Hepatocyte (in vitro differentiated cells): ENCODE results near the gene NELFA. TPM values are rescaled to one million over a fixed set of nuclear protein-coding genes. Genes with fewer than 3 reads are reported as not detected.

ENCODE experiments used
- DNase-seq: peaks from one replicate; pipeline ENCODE4 v3.0.0-alpha.2; 2016; ENCODE audit warnings: low spot score
- H2AFZ ChIP-seq: fragments of 200-600 bp; sonication (generic); 2 replicates; pipeline ENCODE4 v1.6.0; 2016; ENCODE audit warnings: antibody characterized with exemption, mild to moderate bottlenecking
- H3K27ac ChIP-seq: fragments of 200-600 bp; sonication (generic); 2 replicates; pipeline ENCODE4 v1.5.1; 2016; ENCODE audit warnings: mild to moderate bottlenecking
- H3K27me3 ChIP-seq: fragments of 200-600 bp; sonication (generic); 2 replicates; pipeline ENCODE4 v1.6.1; 2016
- H3K36me3 ChIP-seq: fragments of 200-600 bp; sonication (generic); replicated peaks from 2 replicates; pipeline ENCODE4 v1.5.1; 2016; ENCODE audit warnings: low read depth; ENCODE audit not compliant: insufficient read depth
- H3K4me1 ChIP-seq: fragments of 200-600 bp; sonication (generic); 2 replicates; pipeline ENCODE4 v1.5.1; 2016; ENCODE audit warnings: mild to moderate bottlenecking, moderate library complexity; ENCODE audit not compliant: insufficient read depth
- H3K4me2 ChIP-seq: fragments of 200-600 bp; sonication (generic); 2 replicates; pipeline ENCODE4 v1.6.0; 2016
- H3K4me3 ChIP-seq: fragments of 200-600 bp; sonication (generic); 2 replicates; pipeline ENCODE4 v1.5.1; 2016; ENCODE audit warnings: mild to moderate bottlenecking
- H3K79me2 ChIP-seq: fragments of 200-600 bp; sonication (generic); 2 replicates; pipeline ENCODE4 v1.6.0; 2017; ENCODE audit warnings: mild to moderate bottlenecking
- H3K9me2 ChIP-seq: fragments of 200-600 bp; sonication (generic); replicated peaks from 2 replicates; pipeline ENCODE4 v1.6.0; 2017; ENCODE audit warnings: mild to moderate bottlenecking; ENCODE audit not compliant: insufficient read depth
- H3K9me3 ChIP-seq: fragments of 200-600 bp; sonication (generic); 2 replicates; pipeline ENCODE4 v1.5.1; 2016; ENCODE audit warnings: low read depth, mild to moderate bottlenecking
- H4K20me1 ChIP-seq: fragments of 200-600 bp; sonication (generic); 2 replicates; pipeline ENCODE4 v1.6.0; 2016; ENCODE audit warnings: mild to moderate bottlenecking; ENCODE audit not compliant: insufficient read depth, poor library complexity, severe bottlenecking
- EZH2 ChIP-seq: fragments of 200-600 bp; sonication (generic); IDR thresholded peaks from 2 replicates; pipeline ENCODE4 v1.6.1; 2016; ENCODE audit warnings: antibody characterized with exemption, mild to moderate bottlenecking, borderline replicate concordance
- EZH2phosphoT487 ChIP-seq: fragments of 200-600 bp; sonication (generic); IDR thresholded peaks from one replicate; pipeline ENCODE4 v1.6.1; 2018; ENCODE audit warnings: antibody characterized with exemption, mild to moderate bottlenecking, low read depth, moderate library complexity; ENCODE audit not compliant: unreplicated experiment, severe bottlenecking
- WGBS: methylation state at CpG from one replicate; pipeline ENCODE4 v1.1.6; 2016; ENCODE audit warnings: low lambda C conversion rate; ENCODE audit errors: missing lambda C conversion rate; 5-methylcytosine and 5-hydroxymethylcytosine counted together
- polyA plus RNA-seq: library from polyadenylated mRNA; unstranded; fragments of >200 nt; fragmentation: Nextera tagmentation; extraction: Ambion mirVana; gene quantifications from 2 replicates; pipeline ENCODE4 v1.2.1, GENCODE V29; 2016
- total RNA-seq: library from RNA; depleted of rRNA; stranded (reverse); fragments of >200 nt; gene quantifications from 2 replicates; pipeline ENCODE4 v1.2.3, GENCODE V29; 2014
- TF ChIP-seq, protein P1 (sequence below): fragments of 200-600 bp; sonication (generic); IDR thresholded peaks from 2 replicates; pipeline ENCODE4 v1.5.1; 2016; ENCODE audit warnings: antibody characterized with exemption, mild to moderate bottlenecking; ENCODE audit not compliant: poor library complexity

Gene NELFA
- total and polyA plus RNA-seq, 2 experiments from 2014 or later = 21.4 to 46.2 TPM

DNA sequence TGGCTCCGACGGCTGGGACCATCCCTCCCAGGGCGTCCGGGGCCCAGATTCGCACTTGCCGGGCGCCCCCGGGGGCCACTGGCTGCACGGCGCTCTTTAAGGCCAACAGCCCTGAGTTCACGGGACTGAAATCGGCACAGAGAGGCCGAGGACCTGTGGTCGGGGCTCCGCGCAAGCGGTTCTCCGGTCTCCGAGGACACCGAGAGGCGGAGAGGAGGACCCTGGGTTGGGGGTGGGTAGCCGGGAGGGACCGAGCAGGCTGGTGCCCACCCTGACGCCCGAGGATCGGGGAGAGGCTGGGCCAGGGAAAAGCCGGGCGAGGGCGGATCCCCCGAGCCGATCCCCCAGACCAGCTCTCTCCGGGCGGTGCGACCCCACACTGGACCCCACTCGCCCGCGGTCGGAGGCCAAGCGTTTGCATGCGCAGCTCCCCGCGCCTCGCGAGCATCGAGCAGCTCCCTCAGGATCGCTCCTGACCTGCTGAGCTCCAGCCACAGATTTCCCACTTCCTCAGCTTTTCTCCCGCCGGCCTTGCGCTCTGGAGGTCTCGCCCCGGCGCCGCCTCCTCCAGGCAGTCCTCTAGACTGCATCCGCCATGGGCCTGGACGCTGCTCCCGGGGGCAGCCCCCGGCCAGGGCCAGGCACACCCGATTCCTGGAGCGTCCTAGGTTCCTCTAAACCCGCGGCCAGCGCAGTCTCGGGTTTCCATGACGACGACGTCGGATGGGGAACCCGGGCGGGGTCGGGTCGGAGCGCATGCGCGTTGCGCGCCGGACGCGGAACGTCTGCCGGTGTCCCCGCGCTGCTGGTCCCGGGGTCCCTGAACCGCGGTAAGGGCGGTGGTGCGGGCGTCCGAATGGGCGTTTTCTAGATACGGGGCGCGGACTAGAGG is 32.7 kb upstream of the NELFA start:
- Histone ChIP-seq H3K27ac (no peak overlapping the region), H3K4me2 (peak overlapping the region; percentile 99), H3K4me3 (peak overlapping the region; percentile 99), H3K9me3 (no peaks in the 10 kb centered on the region), H3K9me2 (no peaks in the 10 kb centered on the region), H3K79me2 (no peaks in the 10 kb centered on the region), H3K27me3 (peaks cover 26% of the 10 kb centered on the region), H4K20me1 (no peaks in the 10 kb centered on the region), H3K36me3 (no peaks in the 10 kb centered on the region), H3K4me1 (peaks cover 10% of the 10 kb centered on the region), H2AFZ (peak overlapping the region; percentile 98)
- DNase-seq = peak; percentile 91
- WGBS = 2% methylated on average over 68 of the region's 94 CpGs
- peak; percentile 58 for TF ChIP-seq EZH2
- no peak for TF ChIP-seq EZH2phosphoT487

DNA sequence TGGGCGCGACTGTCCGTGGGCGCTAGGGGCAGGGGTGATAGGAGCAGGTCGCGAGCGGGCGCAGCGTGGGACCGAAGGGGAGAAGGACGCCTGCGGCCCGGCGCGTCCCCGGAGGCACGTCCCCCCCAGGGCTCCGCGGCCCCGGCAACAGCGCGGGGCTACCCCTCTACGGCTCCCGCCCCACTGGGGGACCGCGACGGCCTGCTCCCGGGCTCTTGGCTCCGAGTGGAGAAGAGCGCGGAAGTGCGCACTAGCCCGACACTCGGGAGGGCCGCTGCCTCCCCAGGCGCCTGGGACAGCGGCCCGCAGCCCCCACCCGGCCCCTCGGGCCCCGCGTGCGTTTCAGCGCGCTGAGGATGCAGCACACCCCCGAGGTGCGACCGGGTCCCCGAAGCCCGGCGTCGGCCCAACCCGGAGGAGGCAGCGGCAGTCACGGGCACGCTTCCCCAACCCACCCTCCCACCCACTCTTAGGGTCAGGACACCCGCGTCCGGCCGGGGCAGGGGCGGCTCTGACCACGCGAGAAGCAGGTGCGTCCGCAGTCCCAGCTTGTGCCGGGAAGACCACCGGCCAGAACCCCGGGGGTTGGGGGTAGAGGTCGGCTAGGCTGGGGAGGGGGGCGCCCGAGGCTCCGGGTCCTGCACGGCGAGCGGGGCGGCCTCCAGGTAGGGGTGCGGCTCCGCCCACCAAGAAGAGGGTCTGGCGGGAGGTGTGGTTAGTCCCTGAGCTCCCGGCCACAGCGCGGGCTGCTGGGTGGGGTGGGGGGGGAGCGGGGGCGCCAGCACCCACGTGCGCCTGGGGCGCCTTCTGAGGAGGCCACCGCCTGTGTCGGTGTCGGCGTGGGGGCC is 31.8 kb upstream of the NELFA start:
- no peaks in the 10 kb centered on the region for H3K79me2 ChIP-seq
- H4K20me1 ChIP-seq = no peaks in the 10 kb centered on the region
- no peak for DNase-seq
- H2AFZ ChIP-seq = peak overlapping the region; percentile 98
- no peaks in the 10 kb centered on the region for H3K9me2 ChIP-seq
- H3K4me3 ChIP-seq = peak overlapping the region; percentile 99
- no peak overlapping the region for H3K27ac ChIP-seq
- H3K36me3 ChIP-seq = no peaks in the 10 kb centered on the region
- peak; percentile 48 for TF ChIP-seq EZH2
- TF ChIP-seq, protein P1, sequence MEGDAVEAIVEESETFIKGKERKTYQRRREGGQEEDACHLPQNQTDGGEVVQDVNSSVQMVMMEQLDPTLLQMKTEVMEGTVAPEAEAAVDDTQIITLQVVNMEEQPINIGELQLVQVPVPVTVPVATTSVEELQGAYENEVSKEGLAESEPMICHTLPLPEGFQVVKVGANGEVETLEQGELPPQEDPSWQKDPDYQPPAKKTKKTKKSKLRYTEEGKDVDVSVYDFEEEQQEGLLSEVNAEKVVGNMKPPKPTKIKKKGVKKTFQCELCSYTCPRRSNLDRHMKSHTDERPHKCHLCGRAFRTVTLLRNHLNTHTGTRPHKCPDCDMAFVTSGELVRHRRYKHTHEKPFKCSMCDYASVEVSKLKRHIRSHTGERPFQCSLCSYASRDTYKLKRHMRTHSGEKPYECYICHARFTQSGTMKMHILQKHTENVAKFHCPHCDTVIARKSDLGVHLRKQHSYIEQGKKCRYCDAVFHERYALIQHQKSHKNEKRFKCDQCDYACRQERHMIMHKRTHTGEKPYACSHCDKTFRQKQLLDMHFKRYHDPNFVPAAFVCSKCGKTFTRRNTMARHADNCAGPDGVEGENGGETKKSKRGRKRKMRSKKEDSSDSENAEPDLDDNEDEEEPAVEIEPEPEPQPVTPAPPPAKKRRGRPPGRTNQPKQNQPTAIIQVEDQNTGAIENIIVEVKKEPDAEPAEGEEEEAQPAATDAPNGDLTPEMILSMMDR = no peak
- H3K4me1 ChIP-seq = peaks cover 10% of the 10 kb centered on the region
- whole genome bisulfite sequencing = 13% methylated on average over 52 of the region's 91 CpGs
- no peaks in the 10 kb centered on the region for H3K9me3 ChIP-seq
- peak overlapping the region; percentile 99 for H3K4me2 ChIP-seq
- H3K27me3 ChIP-seq = peaks cover 26% of the 10 kb centered on the region

DNA sequence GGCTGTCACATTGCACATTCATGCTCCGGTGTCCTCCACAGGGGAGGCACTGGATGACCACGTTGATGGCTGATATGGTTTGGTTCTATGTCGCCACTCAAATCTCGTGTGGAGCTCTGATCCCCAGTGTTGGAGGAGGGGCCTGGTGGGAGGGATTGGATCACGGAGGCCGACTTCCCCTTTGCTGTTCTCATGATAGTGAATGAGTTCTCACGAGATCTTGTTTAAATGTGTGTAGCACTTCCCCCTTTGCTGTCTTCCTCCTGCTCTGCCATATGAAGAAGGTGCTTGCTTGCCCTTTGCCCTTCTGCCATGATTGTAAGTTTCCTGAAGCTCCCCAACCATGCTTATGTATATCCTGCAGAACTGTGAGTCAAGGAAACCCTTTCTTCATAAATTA is 28.1 kb upstream of the NELFA start:
- Histone ChIP-seq H3K4me1 (peaks cover 10% of the 10 kb centered on the region), H3K79me2 (no peaks in the 10 kb centered on the region), H2AFZ (no peak overlapping the region), H4K20me1 (no peaks in the 10 kb centered on the region), H3K36me3 (no peaks in the 10 kb centered on the region), H3K9me3 (no peaks in the 10 kb centered on the region), H3K4me3 (no peak overlapping the region), H3K4me2 (no peak overlapping the region), H3K27ac (peak overlapping the region; percentile 87), H3K27me3 (peaks cover 26% of the 10 kb centered on the region), H3K9me2 (no peaks in the 10 kb centered on the region)
- DNase-seq = no peak
- TF ChIP-seq, protein P1 = no peak
- TF ChIP-seq EZH2phosphoT487 = no peak
- no peak for TF ChIP-seq EZH2
- WGBS = 80% methylated on average over 7 of the region's 7 CpGs
